ENCODE data around the gene ATP5MK.

DNA sequence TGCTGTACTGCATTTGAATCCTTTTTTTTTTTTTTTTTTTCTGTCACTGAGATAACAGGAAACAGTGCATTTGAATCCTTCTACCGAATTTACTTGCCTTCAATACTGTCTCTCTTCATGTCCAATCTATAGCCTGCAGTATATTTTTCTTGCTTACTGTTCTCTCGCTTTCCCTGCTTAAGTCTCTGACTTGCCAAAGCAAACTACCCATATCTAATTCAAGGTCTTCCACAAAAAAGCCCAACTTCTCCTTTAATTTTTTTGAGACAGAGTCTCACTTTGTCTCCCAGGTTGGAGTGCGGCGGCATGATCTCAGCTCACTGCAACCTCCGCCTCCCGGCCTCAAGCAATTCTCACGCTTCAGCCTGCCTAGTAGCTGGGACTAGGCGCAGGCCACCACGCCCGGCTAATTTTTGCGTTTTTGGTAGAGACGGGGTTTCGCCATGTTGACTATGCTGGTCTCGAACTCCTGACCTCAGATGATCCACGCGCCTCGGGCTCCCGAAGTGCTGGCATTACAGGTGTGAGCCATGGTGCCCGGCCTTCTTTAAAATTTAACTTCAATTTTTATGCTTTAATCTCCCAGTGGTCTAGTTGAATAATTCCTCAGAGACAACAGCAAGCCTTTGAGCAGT, 1.0 kb upstream of the ATP5MK start:
- TF ChIP-seq EZH2 (IDR thresholded peaks at IDR 0.05; ENCODE audit: insufficient read depth, poor library complexity, severe bottlenecking) (no peak), EZH2phosphoT487 (IDR thresholded peaks at IDR 0.05; ENCODE audit: insufficient read depth, low read depth) (no peak)
